Activated naive CD8-positive, alpha-beta T cell treated with anti-CD3 and anti-CD28 coated beads, Interleukin-2, amount 50 U/mL, for 16 hours (primary cell): ENCODE results near the gene NELL1.

ENCODE experiments used
- DNase-seq: peaks from one replicate; pipeline ENCODE4 v3.0.0-alpha.2; 2020; ENCODE audit warnings: low read depth, low spot score

NELL1 gene

GRCh38 chr11:21321072-21321471 lies 651.7 kb downstream of the NELL1 start:
- no peak for DNase-seq

- DNase-seq = no peak
Measured at GRCh38 chr11:21321530-21321929, 652.1 kb downstream of the NELL1 start.

- no peak for DNase-seq
Measured at GRCh38 chr11:21323617-21324016, 654.2 kb downstream of the NELL1 start.

GRCh38 chr11:21343204-21343603 lies 673.8 kb downstream of the NELL1 start:
- no peak for DNase-seq

GRCh38 chr11:21346361-21346760 lies 677.0 kb downstream of the NELL1 start:
- no peak for DNase-seq

GRCh38 chr11:21350613-21351012 lies 681.2 kb downstream of the NELL1 start:
- no peak for DNase-seq

- DNase-seq = no peak
Measured at GRCh38 chr11:21353425-21353824, 684.0 kb downstream of the NELL1 start.

GRCh38 chr11:21364866-21365624 lies 695.7 kb downstream of the NELL1 start:
- DNase-seq = no peak

- no peak for DNase-seq
Measured at GRCh38 chr11:21369947-21370346, 700.6 kb downstream of the NELL1 start.

- no peak for DNase-seq
Measured at GRCh38 chr11:21371044-21371443, 701.7 kb downstream of the NELL1 start.

GRCh38 chr11:21372672-21373071 lies 703.3 kb downstream of the NELL1 start:
- no peak for DNase-seq

- no peak for DNase-seq
Measured at GRCh38 chr11:21374376-21374775, 705.0 kb downstream of the NELL1 start.

GRCh38 chr11:21385669-21386440 lies 716.5 kb downstream of the NELL1 start:
- DNase-seq = no peak

GRCh38 chr11:21390430-21390829 lies 721.0 kb downstream of the NELL1 start:
- no peak for DNase-seq

GRCh38 chr11:21396342-21397008 lies 727.1 kb downstream of the NELL1 start:
- DNase-seq = no peak

- no peak for DNase-seq
Measured at GRCh38 chr11:21398195-21398594, 728.8 kb downstream of the NELL1 start.

GRCh38 chr11:21401496-21401895 lies 732.1 kb downstream of the NELL1 start:
- DNase-seq = no peak

- no peak for DNase-seq
Measured at GRCh38 chr11:21402274-21402673, 732.9 kb downstream of the NELL1 start.

- no peak for DNase-seq
Measured at GRCh38 chr11:21403069-21403468, 733.7 kb downstream of the NELL1 start.

- DNase-seq = no peak
Measured at GRCh38 chr11:21405422-21405821, 736.0 kb downstream of the NELL1 start.

- DNase-seq = no peak
Measured at GRCh38 chr11:21410513-21410912, 741.1 kb downstream of the NELL1 start.

GRCh38 chr11:21411104-21411503 lies 741.7 kb downstream of the NELL1 start:
- DNase-seq = no peak

GRCh38 chr11:21411597-21411996 lies 742.2 kb downstream of the NELL1 start:
- no peak for DNase-seq
